GM12878 (cell line): ENCODE results near the gene DAD1. TPM values are rescaled to one million over a fixed set of nuclear protein-coding genes. Genes with fewer than 3 reads are reported as not detected.

ENCODE experiments used
- ATAC-seq: fragments of 200-7000 bp; cut with Tn5 transposase; 3 replicates; pipeline ENCODE4 v1.9.1; 2020; ENCODE audit warnings: mild to moderate bottlenecking, moderate library complexity
- BruUV-seq: library from RNA; stranded (reverse); fragments of 400-500 nt; replicated peaks from 2 replicates; lab custom pipeline; 2021; lab: Mats Ljungman, UMichigan
- CTCF ChIA-PET: fragments of 300-600 bp; sonication (Branson Sonifier 250); formaldehyde crosslinking; extraction: SDS; loops from one replicate; lab custom pipeline; 2021; ENCODE audit warnings: inconsistent platforms; lab: Yijun Ruan, JAX
- POLR2A ChIA-PET: fragments of 350-600 bp; formaldehyde crosslinking; extraction: SDS; loops from one replicate; lab custom pipeline; 2021; ENCODE audit warnings: inconsistent platforms; lab: Charles Lee
- RAD21 ChIA-PET: fragments of 300-600 bp; sonication (Branson Sonifier 250); formaldehyde crosslinking; loops from one replicate; lab custom pipeline; 2023; ENCODE audit warnings: antibody characterized with exemption; ENCODE audit not compliant: unreplicated experiment; lab: Charles Lee
- SMC1A ChIA-PET: fragments of 300-600 bp; sonication (Branson Sonifier 250); formaldehyde crosslinking; loops from one replicate; lab custom pipeline; 2023; ENCODE audit not compliant: unreplicated experiment, uncharacterized antibody; lab: Charles Lee
- DNase-seq: peaks from one replicate; pipeline ENCODE4 v3.0.0-alpha.2; 2011; ENCODE audit warnings: low read depth, low spot score
- FAIRE-seq: peaks from 3 replicates; lab custom pipeline; 2011; peaks lifted over from hg19 to GRCh38; lab: Jason Lieb, UNC
- H2AFZ ChIP-seq: 2 replicates; pipeline ENCODE4 v1.6.0; 2011; ENCODE audit warnings: low read depth, low read length, control low read depth; ENCODE audit not compliant: control insufficient read depth
- H3K27ac ChIP-seq: 2 replicates; pipeline ENCODE4 v1.5.1; 2011; ENCODE audit warnings: control low read depth; ENCODE audit not compliant: control insufficient read depth, insufficient read depth
- H3K27me3 ChIP-seq, 2 experiments: replicated peaks in 1 of 2; 2 replicates each; pipeline versions ENCODE4 v1.6.0 to v1.6.1; 2011; ENCODE audit warnings: low read length in 1 of 2; ENCODE audit not compliant: control insufficient read depth in 2 of 2, insufficient read depth in 2 of 2
- H3K36me3 ChIP-seq, 2 experiments: 2 replicates each; pipeline ENCODE4 v1.5.1; 2011; ENCODE audit warnings: low read length in 1 of 2; ENCODE audit not compliant: control insufficient read depth in 2 of 2, insufficient read depth in 2 of 2
- H3K4me1 ChIP-seq: 2 replicates; pipeline ENCODE4 v1.6.1; 2011; ENCODE audit warnings: mild to moderate bottlenecking, low read length, moderate library complexity, mixed read lengths; ENCODE audit not compliant: control insufficient read depth, insufficient read depth
- H3K4me2 ChIP-seq: 2 replicates; pipeline ENCODE4 v1.6.0; 2011; ENCODE audit warnings: control low read depth; ENCODE audit not compliant: control insufficient read depth, insufficient read depth
- H3K4me3 ChIP-seq: fragments of 200-600 bp; sonication (generic); 2 replicates; pipeline ENCODE4 v1.5.1; 2016
- H3K79me2 ChIP-seq: 2 replicates; pipeline ENCODE4 v1.6.0; 2011; ENCODE audit warnings: low read length; ENCODE audit not compliant: control insufficient read depth, insufficient read depth
- H3K9ac ChIP-seq: 2 replicates; pipeline ENCODE4 v1.8.0; 2011; ENCODE audit warnings: low read length, control low read depth, mixed read lengths; ENCODE audit not compliant: control insufficient read depth, insufficient read depth
- H3K9me3 ChIP-seq: replicated peaks from 3 replicates; pipeline ENCODE4 v1.5.1; 2011; ENCODE audit warnings: mild to moderate bottlenecking, low read length; ENCODE audit not compliant: control insufficient read depth, insufficient read depth
- H4K20me1 ChIP-seq: 2 replicates; pipeline ENCODE4 v1.6.0; 2011; ENCODE audit not compliant: control insufficient read depth, insufficient read depth
- BHLHE40 ChIP-seq, 2 experiments: fragments of 450-650 bp in 1 of 2; IDR thresholded peaks; 2 replicates each; pipeline ENCODE4 v1.6.1; 2011 to 2017; ENCODE audit warnings: low read depth in 2 of 2, borderline replicate concordance in 1 of 2, improper control_type of control experiment in 1 of 2, low read length in 1 of 2, mild to moderate bottlenecking in 1 of 2
- CREM ChIP-seq: IDR thresholded peaks from 2 replicates; pipeline ENCODE4 v1.6.1; 2014; ENCODE audit warnings: antibody characterized with exemption, low read depth
- GABPA ChIP-seq: IDR thresholded peaks from 2 replicates; pipeline ENCODE4 v1.6.1; 2014; ENCODE audit warnings: antibody characterized with exemption, low read depth, mild to moderate bottlenecking, inconsistent platforms
- HCFC1 ChIP-seq: fragments of 150-350 bp; IDR thresholded peaks from 2 replicates; pipeline ENCODE4 v1.6.1; 2014; ENCODE audit warnings: low read length
- JUNB ChIP-seq: IDR thresholded peaks from 2 replicates; pipeline ENCODE4 v1.6.1; 2016; ENCODE audit warnings: antibody characterized with exemption, mild to moderate bottlenecking
- KLF5 ChIP-seq: fragments of 450-650 bp; IDR thresholded peaks from 2 replicates; pipeline ENCODE4 v1.6.1; 2014; ENCODE audit warnings: mild to moderate bottlenecking; ENCODE audit not compliant: partially characterized antibody
- MXI1 ChIP-seq: fragments of 150-350 bp; IDR thresholded peaks from 2 replicates; pipeline ENCODE4 v1.6.1; 2011; ENCODE audit warnings: low read depth, mild to moderate bottlenecking, inconsistent platforms, low read length, improper control_type of control experiment
- PML ChIP-seq: IDR thresholded peaks from 2 replicates; pipeline ENCODE4 v1.6.1; 2012; ENCODE audit warnings: low read length, inconsistent platforms
- POLR2AphosphoS2 ChIP-seq: IDR thresholded peaks from 2 replicates; pipeline ENCODE4 v1.6.1; 2011; ENCODE audit warnings: low read depth, mild to moderate bottlenecking, low read length, improper control_type of control experiment, moderate library complexity
- SPI1 ChIP-seq: IDR thresholded peaks from 2 replicates; pipeline ENCODE4 v1.6.1; 2011; ENCODE audit warnings: low read depth, mild to moderate bottlenecking, low read length, moderate library complexity, borderline replicate concordance; ENCODE audit not compliant: insufficient read depth
- SRF ChIP-seq, 2 experiments: IDR thresholded peaks; 2 replicates each; pipeline ENCODE4 v1.6.1; 2011; ENCODE audit warnings: low read depth in 2 of 2, low read length in 2 of 2, mild to moderate bottlenecking in 1 of 2, moderate library complexity in 1 of 2
- STAT3 ChIP-seq: IDR thresholded peaks from 2 replicates; pipeline ENCODE4 v1.6.1; 2011; ENCODE audit warnings: low read depth, low read length, improper control_type of control experiment
- TARDBP ChIP-seq: IDR thresholded peaks from 2 replicates; pipeline ENCODE4 v1.6.1; 2016; ENCODE audit warnings: borderline replicate concordance
- TCF7 ChIP-seq: IDR thresholded peaks from 2 replicates; pipeline ENCODE4 v1.6.1; 2014; ENCODE audit warnings: antibody characterized with exemption, borderline replicate concordance
- YY1 ChIP-seq: IDR thresholded peaks from 2 replicates; pipeline ENCODE4 v1.6.1; 2011; ENCODE audit warnings: low read depth, mild to moderate bottlenecking, low read length
- WGBS: methylation state at CpG from one replicate; pipeline ENCODE4 v1.1.6; 2016; ENCODE audit warnings: low lambda C conversion rate; ENCODE audit not compliant: insufficient replicate concordance, insufficient coverage; ENCODE audit errors: missing lambda C conversion rate; 5-methylcytosine and 5-hydroxymethylcytosine counted together
- in situ Hi-C: fragments of 300-500 bp; cut with MboI; formaldehyde crosslinking; loops from 9 replicates; pipeline ENCODE4 v1.14.3; 2018; ENCODE audit warnings: mixed read lengths
- intact Hi-C: fragments of 100-400 bp; cut with micrococcal nuclease; formaldehyde crosslinking; loops from one replicate; pipeline ENCODE4 v1.14.2; 2022; ENCODE audit not compliant: unreplicated experiment
- polyA plus RNA-seq, 11 experiments: library from polyadenylated mRNA; depleted of rRNA in 4 of 11; unstranded in 6 of 11; stranded (reverse) in 5 of 11; fragments of >200 nt; fragmentation: Nextera tagmentation in 4 of 11; fragmentation: Illumina TruSeq in 1 of 11; extraction: Ambion mirVana in 4 of 11; extraction: Trizol in 1 of 11; gene quantifications; 1 replicate in 1 of 11; 2 replicates in 10 of 11; pipeline versions ENCODE4 v1.2.1 to v1.2.3, GENCODE V29; 2011 to 2016; ENCODE audit warnings: inconsistent platforms in 2 of 11, missing spikeins in 2 of 11, low read depth in 1 of 11
- total RNA-seq, 4 experiments: library from RNA; depleted of rRNA in 3 of 4; stranded (reverse); fragments of >200 nt in 3 of 4; fragmentation: Illumina TruSeq in 1 of 4; extraction: Trizol in 1 of 4; gene quantifications; 2 replicates each; pipeline versions ENCODE4 v1.2.1 to v1.2.3, GENCODE V29; 2013 to 2021
- TF ChIP-seq, protein P1 (sequence below), 3 experiments: IDR thresholded peaks in 2 of 3; conservative IDR thresholded peaks in 1 of 3; 2 replicates each; pipeline ENCODE4 v1.5.1; 2011; ENCODE audit warnings: low read depth in 3 of 3, low read length in 3 of 3, mild to moderate bottlenecking in 3 of 3, control low read depth in 2 of 3, moderate library complexity in 2 of 3, inconsistent platforms in 1 of 3, mixed read lengths in 1 of 3; ENCODE audit not compliant: control insufficient read depth in 2 of 3, insufficient read depth in 1 of 3; ENCODE audit errors: extremely low read depth in 1 of 3
- TF ChIP-seq, protein P2 (sequence below): fragments of 450-650 bp; IDR thresholded peaks from 2 replicates; pipeline ENCODE4 v1.6.1; 2018; ENCODE audit warnings: borderline replicate concordance, mild to moderate bottlenecking; ENCODE audit not compliant: partially characterized antibody
- TF ChIP-seq, protein P3 (sequence below): fragments of 450-650 bp; IDR thresholded peaks from 2 replicates; pipeline ENCODE4 v1.6.1; 2016; ENCODE audit warnings: mild to moderate bottlenecking

DAD1 gene
- total and polyA plus RNA-seq, 10 of the 15 experiments (the other 5 are each of a cell fraction or from before 2014, with no cell fraction given): 161 to 920 (median 319) TPM

DNA sequence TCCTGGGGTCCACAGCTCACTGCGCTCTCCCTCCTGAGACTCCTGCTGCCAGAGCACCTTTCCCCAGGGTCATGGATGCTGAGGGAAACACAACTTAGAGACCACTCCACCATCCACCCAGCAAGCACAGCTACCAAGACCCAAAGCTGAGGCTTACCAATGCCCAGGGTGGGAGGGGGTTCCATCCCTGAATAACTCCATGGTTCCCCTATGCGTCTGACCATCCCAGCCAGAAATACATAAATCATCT, 36.3 kb downstream of the DAD1 start (continued):
- TF ChIP-seq, protein P1, sequence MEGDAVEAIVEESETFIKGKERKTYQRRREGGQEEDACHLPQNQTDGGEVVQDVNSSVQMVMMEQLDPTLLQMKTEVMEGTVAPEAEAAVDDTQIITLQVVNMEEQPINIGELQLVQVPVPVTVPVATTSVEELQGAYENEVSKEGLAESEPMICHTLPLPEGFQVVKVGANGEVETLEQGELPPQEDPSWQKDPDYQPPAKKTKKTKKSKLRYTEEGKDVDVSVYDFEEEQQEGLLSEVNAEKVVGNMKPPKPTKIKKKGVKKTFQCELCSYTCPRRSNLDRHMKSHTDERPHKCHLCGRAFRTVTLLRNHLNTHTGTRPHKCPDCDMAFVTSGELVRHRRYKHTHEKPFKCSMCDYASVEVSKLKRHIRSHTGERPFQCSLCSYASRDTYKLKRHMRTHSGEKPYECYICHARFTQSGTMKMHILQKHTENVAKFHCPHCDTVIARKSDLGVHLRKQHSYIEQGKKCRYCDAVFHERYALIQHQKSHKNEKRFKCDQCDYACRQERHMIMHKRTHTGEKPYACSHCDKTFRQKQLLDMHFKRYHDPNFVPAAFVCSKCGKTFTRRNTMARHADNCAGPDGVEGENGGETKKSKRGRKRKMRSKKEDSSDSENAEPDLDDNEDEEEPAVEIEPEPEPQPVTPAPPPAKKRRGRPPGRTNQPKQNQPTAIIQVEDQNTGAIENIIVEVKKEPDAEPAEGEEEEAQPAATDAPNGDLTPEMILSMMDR (IDR thresholded peaks at IDR 0.05 in 2 of 3, conservative IDR thresholded peaks at IDR 0.05 in 1 of 3; ENCODE audit: control insufficient read depth in 2 of 3, extremely low read depth in 1 of 3, insufficient read depth in 1 of 3, low read depth in 3 of 3, low read length in 3 of 3): no peak
- no peak for TF ChIP-seq TARDBP
- no peak for TF ChIP-seq POLR2AphosphoS2
- TF ChIP-seq STAT3: no peak
- no peak for TF ChIP-seq PML
- TF ChIP-seq HCFC1: no peak
- no peak for TF ChIP-seq YY1

DNA sequence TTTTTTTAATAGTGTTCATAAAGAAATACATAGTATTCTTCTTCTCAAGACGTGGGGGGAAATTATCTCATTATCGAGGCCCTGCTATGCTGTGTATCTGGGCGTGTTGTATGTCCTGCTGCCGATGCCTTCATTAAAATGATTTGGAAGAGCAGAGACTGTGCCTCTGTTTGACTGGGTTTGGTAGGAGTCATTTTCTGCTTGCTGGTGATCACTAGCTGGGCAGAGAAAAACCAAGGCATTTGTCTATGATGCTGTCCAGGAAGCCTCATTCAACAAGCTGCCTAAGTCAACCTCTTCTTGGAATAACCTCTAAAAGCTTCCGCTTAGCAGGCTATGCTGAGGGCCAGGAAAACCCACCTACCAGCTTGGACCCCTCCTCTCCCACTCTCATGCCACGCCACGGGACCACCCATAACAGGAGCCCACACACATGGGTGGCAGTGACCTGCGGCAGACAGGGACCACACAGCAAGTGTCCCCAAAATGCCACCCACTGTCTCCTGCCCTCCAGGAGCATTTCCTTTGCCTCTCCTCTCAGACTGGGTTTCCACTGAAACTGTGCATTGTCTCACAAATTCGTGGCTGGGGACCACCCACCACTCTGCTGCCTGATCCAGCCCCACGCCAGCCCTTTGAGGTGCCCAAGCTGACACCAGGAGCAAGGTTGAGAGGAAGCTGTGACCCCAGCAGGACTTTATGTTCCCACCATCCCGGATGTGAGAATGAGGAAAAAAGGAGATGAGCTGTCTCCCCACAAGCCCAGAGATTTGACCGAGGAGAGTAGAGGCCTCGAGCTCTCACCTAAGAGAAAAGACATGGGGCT, 36.8 kb downstream of the DAD1 start:
- no peaks in the 10 kb centered on the region for H4K20me1 ChIP-seq
- no peak overlapping the region; the same call in 1 of the 2 replicates for H3K9ac ChIP-seq
- no peak overlapping the region for H3K4me2 ChIP-seq
- H3K4me1 ChIP-seq: peaks cover 76% of the 10 kb centered on the region
- DNase-seq (no peak), FAIRE-seq (no peak), ATAC-seq (no peak)
- SMC1A ChIA-PET: interaction anchor here (0.5 to 9.2 kb wide), 17 partner anchors 9 to 252 kb away, joined by 3 to 105 read pairs (median 5); no protein-coding TSS in a partner anchor
- H3K27me3 ChIP-seq: no peaks in the 10 kb centered on the region
- H3K9me3 ChIP-seq: no peaks in the 10 kb centered on the region
- RAD21 ChIA-PET: interaction anchor here (0.6 to 6.6 kb wide), 15 partner anchors 9 to 86 kb away, joined by 3 to 48 read pairs (median 4); no protein-coding TSS in a partner anchor
- no peak overlapping the region for H3K4me3 ChIP-seq
- no TSS peak for BruUV-seq
- peak overlapping the region; percentile 97 for H3K27ac ChIP-seq
- in situ Hi-C loops: no loop called here
- H3K36me3 ChIP-seq: peaks cover 24 to 25% of the 10 kb centered on the region in 2 experiments
- peaks cover 7% of the 10 kb centered on the region for H3K79me2 ChIP-seq
- intact Hi-C loops: no loop called here
- CTCF ChIA-PET: interaction anchor here (1.0 to 7.1 kb wide), 4 partner anchors 13 to 80 kb away, joined by 3 to 58 read pairs (median 6); no protein-coding TSS in a partner anchor
- 79% methylated on average over 12 of the region's 13 CpGs for WGBS
- POLR2A ChIA-PET: interaction anchor here (0.6 to 6.3 kb wide), 11 partner anchors 11 to 310 kb away, joined by 3 to 74 read pairs (median 3); no protein-coding TSS in a partner anchor
- H2AFZ ChIP-seq: no peak overlapping the region
- no peak for TF ChIP-seq GABPA
- TF ChIP-seq CREM: no peak
- TF ChIP-seq BHLHE40 (IDR thresholded peaks at IDR 0.05; ENCODE audit: borderline replicate concordance in 1 of 2, low read depth in 2 of 2, low read length in 1 of 2): no peak
- no peak for TF ChIP-seq MXI1
- no peak for TF ChIP-seq JUNB
- no peak for TF ChIP-seq SPI1
- TF ChIP-seq TCF7: no peak
- TF ChIP-seq, protein P2, sequence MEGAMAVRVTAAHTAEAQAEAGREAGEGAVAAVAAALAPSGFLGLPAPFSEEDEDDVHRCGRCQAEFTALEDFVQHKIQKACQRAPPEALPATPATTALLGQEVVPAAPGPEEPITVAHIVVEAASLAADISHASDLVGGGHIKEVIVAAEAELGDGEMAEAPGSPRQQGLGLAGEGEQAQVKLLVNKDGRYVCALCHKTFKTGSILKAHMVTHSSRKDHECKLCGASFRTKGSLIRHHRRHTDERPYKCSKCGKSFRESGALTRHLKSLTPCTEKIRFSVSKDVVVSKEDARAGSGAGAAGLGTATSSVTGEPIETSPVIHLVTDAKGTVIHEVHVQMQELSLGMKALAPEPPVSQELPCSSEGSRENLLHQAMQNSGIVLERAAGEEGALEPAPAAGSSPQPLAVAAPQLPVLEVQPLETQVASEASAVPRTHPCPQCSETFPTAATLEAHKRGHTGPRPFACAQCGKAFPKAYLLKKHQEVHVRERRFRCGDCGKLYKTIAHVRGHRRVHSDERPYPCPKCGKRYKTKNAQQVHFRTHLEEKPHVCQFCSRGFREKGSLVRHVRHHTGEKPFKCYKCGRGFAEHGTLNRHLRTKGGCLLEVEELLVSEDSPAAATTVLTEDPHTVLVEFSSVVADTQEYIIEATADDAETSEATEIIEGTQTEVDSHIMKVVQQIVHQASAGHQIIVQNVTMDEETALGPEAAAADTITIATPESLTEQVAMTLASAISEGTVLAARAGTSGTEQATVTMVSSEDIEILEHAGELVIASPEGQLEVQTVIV: no peak
- no peak for TF ChIP-seq KLF5
- TF ChIP-seq SRF (IDR thresholded peaks at IDR 0.05; ENCODE audit: low read depth in 2 of 2, low read length in 2 of 2): no peak
- TF ChIP-seq, protein P3, sequence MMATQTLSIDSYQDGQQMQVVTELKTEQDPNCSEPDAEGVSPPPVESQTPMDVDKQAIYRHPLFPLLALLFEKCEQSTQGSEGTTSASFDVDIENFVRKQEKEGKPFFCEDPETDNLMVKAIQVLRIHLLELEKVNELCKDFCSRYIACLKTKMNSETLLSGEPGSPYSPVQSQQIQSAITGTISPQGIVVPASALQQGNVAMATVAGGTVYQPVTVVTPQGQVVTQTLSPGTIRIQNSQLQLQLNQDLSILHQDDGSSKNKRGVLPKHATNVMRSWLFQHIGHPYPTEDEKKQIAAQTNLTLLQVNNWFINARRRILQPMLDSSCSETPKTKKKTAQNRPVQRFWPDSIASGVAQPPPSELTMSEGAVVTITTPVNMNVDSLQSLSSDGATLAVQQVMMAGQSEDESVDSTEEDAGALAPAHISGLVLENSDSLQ: no peak
